Measurements from ENCODE around the gene CMA1.
"Not testable (repeated sequence)": the region's sequence is repeated elsewhere in the genome, so short reads cannot be mapped to it uniquely, and the experiment has no call there.

- TF ChIP-seq CTCF (conservative IDR thresholded peaks at IDR 0.05; ENCODE audit: low read depth, low read length); EZH2 (IDR thresholded peaks at IDR 0.05; ENCODE audit: borderline replicate concordance, low read depth, low read length, poor library complexity, severe bottlenecking): not testable (repeated sequence)
These were observed 25.3 kb downstream of the CMA1 start for GRCh38 chr14:24482699-24483303.
